Left colon (tissue), 2 donors: ENCODE data around the gene BNC1. TPM values are rescaled to one million over a fixed set of nuclear protein-coding genes. Genes with fewer than 3 reads are reported as not detected.

Source experiments
- ATAC-seq: fragments of 200-7000 bp; cut with Tn5 transposase; one replicate; pipeline ENCODE4 v1.9.1; 2020; ENCODE audit warnings: mild to moderate bottlenecking, moderate library complexity
- DNase-seq, 2 donors: peaks; one replicate each; pipeline ENCODE4 v3.0.0-alpha.2; 2020
- intact Hi-C, 2 donors: fragments of 100-400 bp; cut with DNase I in 1 of 2; cut with micrococcal nuclease in 1 of 2; formaldehyde crosslinking; loops; one replicate each; pipeline versions ENCODE4 v1.11.2 to v1.14.0; 2022; cut with DNase I, micrococcal nuclease
- total RNA-seq, 2 donors: library from RNA; stranded (reverse); fragmentation: NEBNext Ultra II Directional; extraction: Animal tissue kit (Norgen Biotek cat#: 25700); gene quantifications; one replicate each; pipeline ENCODE4 v1.2.1, GENCODE V29; 2021
- donor health status: DM: no; HTN: no; CAD: no.
- donor health status: DM: yes; HTN: yes; CAD: no.

BNC1 gene
- total RNA-seq, 2 donors from 2014 or later = not detected

GRCh38 chr15:83303535-83303934 is 19.1 kb upstream of the BNC1 start:
- ATAC-seq (no peak), DNase-seq (no peak)
- intact Hi-C loops = no loop called here

GRCh38 chr15:83300826-83301225 is 16.4 kb upstream of the BNC1 start:
- intact Hi-C loops = no loop called here
- no peak for ATAC-seq
- DNase-seq = no peak

GRCh38 chr15:83299462-83299861 is 15.0 kb upstream of the BNC1 start:
- no peak for DNase-seq
- no peak for ATAC-seq
- intact Hi-C loops = no loop called here

- ATAC-seq = no peak
- intact Hi-C loops = no loop called here
Observed at GRCh38 chr15:83295417-83295816, 11.0 kb upstream of the BNC1 start.

GRCh38 chr15:83293201-83293600 is 8.7 kb upstream of the BNC1 start:
- intact Hi-C loops = no loop called here
- no peak for ATAC-seq
- no peak for DNase-seq

More at GRCh38 chr15:83295417-83295816, 11.0 kb upstream of the BNC1 start:
- no peak for DNase-seq

GRCh38 chr15:83292317-83292716 is 7.9 kb upstream of the BNC1 start:
- ATAC-seq = no peak
- no peak for DNase-seq
- intact Hi-C loops = no loop called here

- DNase-seq = no peak
- ATAC-seq = no peak
- intact Hi-C loops = no loop called here
Observed at GRCh38 chr15:83290236-83290635, 5.8 kb upstream of the BNC1 start.

- no peak for DNase-seq
Observed at GRCh38 chr15:83289160-83289559, 4.7 kb upstream of the BNC1 start.

GRCh38 chr15:83288381-83288801 is 3.9 kb upstream of the BNC1 start:
- no peak for DNase-seq
- intact Hi-C loops = no loop called here
- no peak for ATAC-seq

More at GRCh38 chr15:83289160-83289559, 4.7 kb upstream of the BNC1 start:
- ATAC-seq = no peak
- intact Hi-C loops = no loop called here

GRCh38 chr15:83287541-83288027 is 3.1 kb upstream of the BNC1 start:
- no peak for ATAC-seq
- intact Hi-C loops = no loop called here
- no peak for DNase-seq

- DNase-seq = no peak
- intact Hi-C loops = no loop called here
- ATAC-seq = no peak
Observed at GRCh38 chr15:83285979-83286553, 1.6 kb upstream of the BNC1 start.

GRCh38 chr15:83285284-83285978 is 967 bp upstream of the BNC1 start:
- DNase-seq = no peak
- ATAC-seq = no peak
- intact Hi-C loops = no loop called here

GRCh38 chr15:83283813-83284558 is 478 bp downstream of the BNC1 start:
- DNase-seq = no peak
- ATAC-seq = no peak
- intact Hi-C loops = no loop called here

- ATAC-seq = no peak
- no peak for DNase-seq
- intact Hi-C loops = no loop called here
Observed at GRCh38 chr15:83283138-83283812, 1.2 kb downstream of the BNC1 start.

GRCh38 chr15:83282776-83283137 is 1.7 kb downstream of the BNC1 start:
- ATAC-seq (no peak), DNase-seq (no peak)
- intact Hi-C loops = no loop called here

- DNase-seq (no peak), ATAC-seq (no peak)
- intact Hi-C loops = no loop called here
Observed at GRCh38 chr15:83282141-83282540, 2.3 kb downstream of the BNC1 start.

GRCh38 chr15:83278191-83278590 is 6.3 kb downstream of the BNC1 start:
- DNase-seq = no peak
- no peak for ATAC-seq
- intact Hi-C loops = no loop called here

- DNase-seq (no peak), ATAC-seq (no peak)
- intact Hi-C loops = no loop called here
Observed at GRCh38 chr15:83276661-83277060, 7.8 kb downstream of the BNC1 start.

GRCh38 chr15:83275412-83275811 is 9.1 kb downstream of the BNC1 start:
- no peak for DNase-seq

GRCh38 chr15:83270176-83270575 is 14.3 kb downstream of the BNC1 start:
- ATAC-seq (no peak), DNase-seq (no peak)
- intact Hi-C loops = no loop called here

More at GRCh38 chr15:83275412-83275811, 9.1 kb downstream of the BNC1 start:
- intact Hi-C loops = no loop called here
- no peak for ATAC-seq
